Panc1 (cell line): ENCODE data around the gene OLIG1. TPM values are rescaled to one million over a fixed set of nuclear protein-coding genes. Genes with fewer than 3 reads are reported as not detected.

Source experiments
- ATAC-seq: fragments of 200-7000 bp; cut with Tn5 transposase; 2 replicates; pipeline ENCODE4 v1.9.1; 2020; ENCODE audit warnings: mild to moderate bottlenecking, moderate library complexity
- BruUV-seq: library from RNA; stranded (reverse); fragments of 400-500 nt; replicated peaks from 2 replicates; lab custom pipeline; 2021; lab: Mats Ljungman, UMichigan
- CTCF ChIA-PET: fragments of 300-600 bp; sonication (Branson Sonifier 250); formaldehyde crosslinking; loops from one replicate; lab custom pipeline; 2022; ENCODE audit warnings: antibody characterized with exemption; lab: Charles Lee
- POLR2A ChIA-PET: fragments of 300-600 bp; sonication (Branson Sonifier 250); formaldehyde crosslinking; loops from one replicate; lab custom pipeline; 2022; ENCODE audit warnings: antibody characterized with exemption; lab: Charles Lee
- DNase-seq: peaks from one replicate; pipeline ENCODE4 v3.0.0-alpha.2; 2010; ENCODE audit warnings: low read depth, low spot score
- H3K27ac ChIP-seq: 2 replicates; pipeline ENCODE4 v1.5.1; 2011; ENCODE audit warnings: mild to moderate bottlenecking, low read length, inconsistent platforms
- H3K27me3 ChIP-seq: fragments of 200-500 bp; sonication (Bioruptor generic); 2 replicates; pipeline ENCODE4 v1.6.0; 2014; ENCODE audit warnings: low read length, inconsistent platforms; ENCODE audit not compliant: control insufficient read depth, insufficient read depth
- H3K36me3 ChIP-seq: fragments of 200-500 bp; sonication (Bioruptor generic); 2 replicates; pipeline ENCODE4 v1.5.1; 2014; ENCODE audit warnings: inconsistent platforms, mild to moderate bottlenecking, low read length, moderate library complexity; ENCODE audit not compliant: control insufficient read depth, insufficient read depth
- H3K4me1 ChIP-seq: 2 replicates; pipeline ENCODE4 v1.5.1; 2011; ENCODE audit warnings: inconsistent platforms, mild to moderate bottlenecking, low read length, moderate library complexity; ENCODE audit not compliant: control insufficient read depth, insufficient read depth
- H3K4me3 ChIP-seq, 2 experiments: 2 replicates each; pipeline ENCODE4 v1.5.1; 2011 to 2012; ENCODE audit warnings: low read depth in 2 of 2, low read length in 2 of 2, mild to moderate bottlenecking in 2 of 2, inconsistent platforms in 1 of 2, moderate library complexity in 1 of 2
- H3K9me3 ChIP-seq: fragments of 200-500 bp; sonication (Bioruptor generic); 2 replicates; pipeline ENCODE4 v1.5.1; 2014; ENCODE audit warnings: low read depth, mild to moderate bottlenecking, inconsistent platforms, low read length, moderate library complexity; ENCODE audit not compliant: control insufficient read depth, insufficient read depth
- POLR2AphosphoS5 ChIP-seq: IDR thresholded peaks from 2 replicates; pipeline ENCODE4 v1.6.1; 2012; ENCODE audit warnings: mild to moderate bottlenecking, low read depth, low read length, moderate library complexity
- SIN3A ChIP-seq: IDR thresholded peaks from 2 replicates; pipeline ENCODE4 v1.6.1; 2012; ENCODE audit warnings: low read depth, mild to moderate bottlenecking, low read length, moderate library complexity, borderline replicate concordance; ENCODE audit not compliant: insufficient read depth
- TCF7L2 ChIP-seq: IDR thresholded peaks from 2 replicates; pipeline ENCODE4 v1.6.1; 2011; ENCODE audit warnings: mild to moderate bottlenecking, low read depth, low read length, inconsistent platforms
- in situ Hi-C: cut with HindIII; loops from 2 replicates; pipeline ENCODE4 v1.10.0; 2016; ENCODE audit warnings: low sequenced_read_pairs, low pct_unique_long_range_greater_than_20kb
- intact Hi-C: fragments of 100-400 bp; cut with micrococcal nuclease; formaldehyde crosslinking; loops from one replicate; pipeline ENCODE4 v1.10.0; 2022; ENCODE audit not compliant: unreplicated experiment
- total RNA-seq: library from RNA; stranded (reverse); gene quantifications from one replicate; pipeline ENCODE4 v1.2.1, GENCODE V29; 2021; ENCODE audit not compliant: unreplicated experiment
- TF ChIP-seq, protein P1 (sequence below): fragments of 450-650 bp; IDR thresholded peaks from 2 replicates; pipeline ENCODE4 v1.5.1; 2017; ENCODE audit warnings: mild to moderate bottlenecking
- TF ChIP-seq, protein P2 (sequence below), 2 experiments: IDR thresholded peaks; 2 replicates each; pipeline ENCODE4 v1.6.1; 2011 to 2012; ENCODE audit warnings: low read depth in 2 of 2, control low read depth in 1 of 2, low read length in 1 of 2, mild to moderate bottlenecking in 1 of 2, moderate library complexity in 1 of 2; ENCODE audit not compliant: insufficient read depth in 1 of 2

Gene OLIG1
- total RNA-seq, 1 experiment from 2014 or later: 0.21 TPM

DNA sequence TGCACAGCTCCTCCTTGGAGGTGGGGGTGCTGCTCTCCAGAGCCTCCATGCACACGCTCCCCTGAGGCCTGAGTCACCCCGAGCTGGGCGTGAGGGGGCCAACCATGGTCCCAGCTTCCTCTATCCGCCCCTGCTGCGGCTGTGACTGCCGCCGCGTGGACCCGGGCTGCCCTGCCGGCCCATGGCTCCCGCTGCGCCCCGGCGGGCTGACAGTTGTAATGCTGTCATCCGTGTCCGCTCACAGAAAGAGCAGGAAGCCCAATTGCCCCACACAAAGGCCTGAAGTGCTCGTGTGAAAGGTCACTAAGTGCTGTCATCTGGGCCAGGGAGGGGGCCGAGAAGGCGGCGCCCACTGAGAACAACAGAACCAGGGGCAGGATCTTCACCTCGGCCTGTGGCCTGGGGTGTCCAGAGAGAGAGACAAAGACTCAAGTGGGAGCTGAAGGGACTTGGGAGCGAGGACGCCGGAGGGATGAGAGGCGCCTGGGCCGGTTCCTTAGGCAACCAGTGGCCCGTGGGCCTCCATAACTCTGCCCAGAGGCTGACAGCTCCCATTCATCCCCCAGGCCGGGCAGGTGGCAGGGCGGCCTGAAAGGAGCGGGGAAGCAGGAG, 31.5 kb downstream of the OLIG1 start:
- intact Hi-C loops: no loop called here
- Histone ChIP-seq H3K4me3 (no peak overlapping the region), H3K27ac (no peak overlapping the region), H3K4me1 (no peaks in the 10 kb centered on the region), H3K36me3 (no peaks in the 10 kb centered on the region), H3K9me3 (no peaks in the 10 kb centered on the region), H3K27me3 (0 out of 2 replicates have a peak, but pooled peaks cover 2% of the 10 kb centered on the region)
- in situ Hi-C loops: no loop called here
- ATAC-seq: no peak
- CTCF ChIA-PET: no interaction called here
- TF ChIP-seq SIN3A (no peak), POLR2AphosphoS5 (no peak), TCF7L2 (no peak)
- TF ChIP-seq, protein P1, sequence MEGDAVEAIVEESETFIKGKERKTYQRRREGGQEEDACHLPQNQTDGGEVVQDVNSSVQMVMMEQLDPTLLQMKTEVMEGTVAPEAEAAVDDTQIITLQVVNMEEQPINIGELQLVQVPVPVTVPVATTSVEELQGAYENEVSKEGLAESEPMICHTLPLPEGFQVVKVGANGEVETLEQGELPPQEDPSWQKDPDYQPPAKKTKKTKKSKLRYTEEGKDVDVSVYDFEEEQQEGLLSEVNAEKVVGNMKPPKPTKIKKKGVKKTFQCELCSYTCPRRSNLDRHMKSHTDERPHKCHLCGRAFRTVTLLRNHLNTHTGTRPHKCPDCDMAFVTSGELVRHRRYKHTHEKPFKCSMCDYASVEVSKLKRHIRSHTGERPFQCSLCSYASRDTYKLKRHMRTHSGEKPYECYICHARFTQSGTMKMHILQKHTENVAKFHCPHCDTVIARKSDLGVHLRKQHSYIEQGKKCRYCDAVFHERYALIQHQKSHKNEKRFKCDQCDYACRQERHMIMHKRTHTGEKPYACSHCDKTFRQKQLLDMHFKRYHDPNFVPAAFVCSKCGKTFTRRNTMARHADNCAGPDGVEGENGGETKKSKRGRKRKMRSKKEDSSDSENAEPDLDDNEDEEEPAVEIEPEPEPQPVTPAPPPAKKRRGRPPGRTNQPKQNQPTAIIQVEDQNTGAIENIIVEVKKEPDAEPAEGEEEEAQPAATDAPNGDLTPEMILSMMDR: no peak
- TF ChIP-seq, protein P2, sequence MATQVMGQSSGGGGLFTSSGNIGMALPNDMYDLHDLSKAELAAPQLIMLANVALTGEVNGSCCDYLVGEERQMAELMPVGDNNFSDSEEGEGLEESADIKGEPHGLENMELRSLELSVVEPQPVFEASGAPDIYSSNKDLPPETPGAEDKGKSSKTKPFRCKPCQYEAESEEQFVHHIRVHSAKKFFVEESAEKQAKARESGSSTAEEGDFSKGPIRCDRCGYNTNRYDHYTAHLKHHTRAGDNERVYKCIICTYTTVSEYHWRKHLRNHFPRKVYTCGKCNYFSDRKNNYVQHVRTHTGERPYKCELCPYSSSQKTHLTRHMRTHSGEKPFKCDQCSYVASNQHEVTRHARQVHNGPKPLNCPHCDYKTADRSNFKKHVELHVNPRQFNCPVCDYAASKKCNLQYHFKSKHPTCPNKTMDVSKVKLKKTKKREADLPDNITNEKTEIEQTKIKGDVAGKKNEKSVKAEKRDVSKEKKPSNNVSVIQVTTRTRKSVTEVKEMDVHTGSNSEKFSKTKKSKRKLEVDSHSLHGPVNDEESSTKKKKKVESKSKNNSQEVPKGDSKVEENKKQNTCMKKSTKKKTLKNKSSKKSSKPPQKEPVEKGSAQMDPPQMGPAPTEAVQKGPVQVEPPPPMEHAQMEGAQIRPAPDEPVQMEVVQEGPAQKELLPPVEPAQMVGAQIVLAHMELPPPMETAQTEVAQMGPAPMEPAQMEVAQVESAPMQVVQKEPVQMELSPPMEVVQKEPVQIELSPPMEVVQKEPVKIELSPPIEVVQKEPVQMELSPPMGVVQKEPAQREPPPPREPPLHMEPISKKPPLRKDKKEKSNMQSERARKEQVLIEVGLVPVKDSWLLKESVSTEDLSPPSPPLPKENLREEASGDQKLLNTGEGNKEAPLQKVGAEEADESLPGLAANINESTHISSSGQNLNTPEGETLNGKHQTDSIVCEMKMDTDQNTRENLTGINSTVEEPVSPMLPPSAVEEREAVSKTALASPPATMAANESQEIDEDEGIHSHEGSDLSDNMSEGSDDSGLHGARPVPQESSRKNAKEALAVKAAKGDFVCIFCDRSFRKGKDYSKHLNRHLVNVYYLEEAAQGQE (IDR thresholded peaks at IDR 0.05; ENCODE audit: insufficient read depth in 1 of 2, low read depth in 2 of 2, low read length in 1 of 2): no peak
- no peak for DNase-seq
- no TSS peak for BruUV-seq
- POLR2A ChIA-PET: no interaction called here

DNA sequence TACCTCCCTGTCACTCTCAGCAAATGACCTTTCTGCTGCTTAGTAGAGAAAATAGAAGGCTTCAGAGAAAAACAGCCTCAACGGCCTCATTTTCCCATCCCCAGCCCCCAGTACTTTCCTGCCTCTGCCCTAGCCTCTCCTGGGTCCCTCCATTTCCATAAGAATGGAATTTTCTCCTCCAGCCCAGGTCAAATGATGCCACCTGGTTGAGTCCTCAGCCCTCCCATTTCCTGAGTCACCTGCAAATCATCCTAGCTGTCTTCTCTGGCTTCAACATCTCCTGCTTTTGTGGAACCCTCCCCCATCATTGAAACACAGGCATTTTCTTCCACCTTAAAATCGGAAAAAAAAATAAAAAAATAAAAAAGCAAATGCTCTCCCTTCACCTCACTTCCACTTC, 35.1 kb downstream of the OLIG1 start:
- ChIA-PET CTCF (interaction anchor here (0.6 kb wide), 2 partner anchors 104 to 356 kb away, joined by 3 to 6 read pairs; no protein-coding TSS in a partner anchor), POLR2A (no interaction called here)
- intact Hi-C loops: no loop called here
- Histone ChIP-seq H3K27me3 (peaks cover 11% of the 10 kb centered on the region), H3K36me3 (no peaks in the 10 kb centered on the region), H3K4me1 (no peaks in the 10 kb centered on the region; the same call in 1 of the 2 replicates), H3K27ac (no peak overlapping the region), H3K4me3 (no peak overlapping the region), H3K9me3 (no peaks in the 10 kb centered on the region)
- no TSS peak for BruUV-seq
- in situ Hi-C loops: no loop called here
- ATAC-seq: no peak
- DNase-seq: no peak
- no peak for TF ChIP-seq POLR2AphosphoS5
- TF ChIP-seq, protein P2 (IDR thresholded peaks at IDR 0.05; ENCODE audit: insufficient read depth in 1 of 2, low read depth in 2 of 2, low read length in 1 of 2): no peak
- no peak for TF ChIP-seq TCF7L2
- TF ChIP-seq SIN3A: no peak
- TF ChIP-seq, protein P1: no peak
